GDM1 (cell line): ENCODE measurements around the gene IFITM5.
"Not testable (repeated sequence)": the region's sequence is repeated elsewhere in the genome, so short reads cannot be mapped to it uniquely, and the experiment has no call there.

Experiments
- DNase-seq: peaks from one replicate; lab custom pipeline; 2025; lab: John Stamatoyannopoulos, UW

Gene IFITM5

GRCh38 chr11:295351-296170, 3.8 kb downstream of the IFITM5 start:
- DNase-seq, result no peak

- DNase-seq, result no peak
Observed at GRCh38 chr11:294780-295179, 4.5 kb downstream of the IFITM5 start.

DNA sequence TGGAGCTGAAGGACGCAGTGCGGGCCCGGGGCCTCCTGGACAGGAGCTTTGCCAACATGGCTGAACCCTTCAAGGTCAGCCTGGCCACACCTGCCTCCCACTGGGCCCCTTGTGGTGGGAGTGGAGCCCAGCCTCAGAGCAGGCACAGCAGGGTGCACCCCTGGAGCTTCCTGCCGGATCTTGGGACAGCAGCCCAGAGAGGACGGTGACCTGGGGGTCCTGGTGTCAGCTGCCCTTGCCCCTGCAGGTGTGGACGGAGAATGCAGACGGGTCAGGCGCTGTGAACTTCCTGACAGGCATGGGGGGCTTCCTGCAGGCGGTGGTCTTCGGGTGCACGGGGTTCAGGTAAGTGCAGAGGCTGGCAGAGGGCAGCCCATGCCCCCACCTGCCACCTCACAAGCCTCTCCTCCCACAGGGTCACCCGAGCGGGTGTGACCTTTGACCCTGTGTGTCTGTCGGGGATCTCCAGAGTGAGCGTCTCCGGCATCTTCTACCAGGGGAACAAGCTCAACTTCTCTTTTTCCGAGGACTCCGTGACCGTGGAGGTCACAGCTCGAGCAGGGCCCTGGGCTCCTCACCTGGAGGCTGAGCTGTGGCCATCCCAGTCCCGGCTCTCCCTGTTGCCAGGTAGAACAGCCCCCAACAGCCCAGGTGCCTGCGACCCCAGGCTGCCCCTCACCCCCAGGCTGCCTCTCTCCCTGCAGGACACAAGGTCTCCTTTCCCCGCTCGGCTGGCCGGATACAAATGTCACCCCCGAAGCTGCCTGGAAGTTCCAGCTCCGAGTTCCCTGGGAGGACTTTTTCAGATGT, 5.3 kb downstream of the IFITM5 start:
- DNase-seq, result no peak

GRCh38 chr11:293271-293851, 6.0 kb downstream of the IFITM5 start:
- no peak for DNase-seq

- no peak for DNase-seq
Observed at GRCh38 chr11:292211-293121, 6.9 kb downstream of the IFITM5 start.

GRCh38 chr11:291281-292210, 7.8 kb downstream of the IFITM5 start:
- no peak for DNase-seq

GRCh38 chr11:290621-291231, 8.6 kb downstream of the IFITM5 start:
- no peak for DNase-seq

DNA sequence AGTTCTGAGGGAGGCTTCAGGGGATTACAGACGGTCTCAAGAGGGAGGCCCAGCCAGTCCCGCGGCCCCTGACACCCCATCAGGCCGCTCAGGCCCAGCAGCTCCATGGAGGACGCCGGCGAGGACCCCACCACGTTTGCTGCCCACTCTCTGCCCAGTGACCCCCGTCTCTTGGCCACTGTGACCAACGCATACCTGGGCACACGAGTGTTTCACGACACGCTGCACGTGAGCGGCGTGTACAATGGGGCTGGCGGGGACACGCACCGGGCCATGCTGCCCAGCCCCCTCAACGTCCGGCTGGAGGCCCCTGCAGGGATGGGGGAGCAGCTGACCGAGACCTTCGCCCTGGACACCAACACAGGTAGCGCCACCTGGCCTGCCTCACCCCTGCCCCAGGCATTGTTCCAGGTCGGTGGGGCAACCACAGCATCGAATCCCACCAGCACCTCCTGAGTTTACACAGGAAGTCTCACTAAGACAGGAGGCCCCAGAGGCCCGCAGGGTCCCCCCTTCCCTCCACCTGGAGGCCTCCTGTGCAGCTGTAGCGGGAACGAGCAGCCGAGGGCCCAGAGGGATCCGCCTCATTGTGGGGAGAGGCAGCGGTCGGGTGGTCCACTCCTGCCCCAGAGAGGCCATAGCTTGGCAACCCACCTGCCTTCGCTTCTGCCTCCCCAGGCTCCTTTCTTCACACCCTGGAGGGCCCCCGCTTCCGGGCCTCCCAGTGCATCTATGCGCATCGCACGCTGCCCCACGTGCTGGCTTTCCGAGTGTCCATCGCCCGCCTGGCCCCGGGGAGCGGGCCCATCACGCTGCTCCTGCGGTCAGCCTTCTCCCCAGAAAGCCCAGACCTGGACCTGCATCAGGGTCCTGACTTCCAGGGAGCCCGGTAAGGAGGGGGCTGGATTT, 9.4 kb downstream of the IFITM5 start:
- DNase-seq, result no peak

- DNase-seq, result no peak
Observed at GRCh38 chr11:289398-289711, 10.0 kb downstream of the IFITM5 start.

GRCh38 chr11:288478-289397, 10.6 kb downstream of the IFITM5 start, which contains the start of gene PGGHG:
PGGHG (plus strand) TSS chr11:289126; CDS start chr11:289817, 691 bp downstream.
- peak; percentile 55 for DNase-seq

DNA sequence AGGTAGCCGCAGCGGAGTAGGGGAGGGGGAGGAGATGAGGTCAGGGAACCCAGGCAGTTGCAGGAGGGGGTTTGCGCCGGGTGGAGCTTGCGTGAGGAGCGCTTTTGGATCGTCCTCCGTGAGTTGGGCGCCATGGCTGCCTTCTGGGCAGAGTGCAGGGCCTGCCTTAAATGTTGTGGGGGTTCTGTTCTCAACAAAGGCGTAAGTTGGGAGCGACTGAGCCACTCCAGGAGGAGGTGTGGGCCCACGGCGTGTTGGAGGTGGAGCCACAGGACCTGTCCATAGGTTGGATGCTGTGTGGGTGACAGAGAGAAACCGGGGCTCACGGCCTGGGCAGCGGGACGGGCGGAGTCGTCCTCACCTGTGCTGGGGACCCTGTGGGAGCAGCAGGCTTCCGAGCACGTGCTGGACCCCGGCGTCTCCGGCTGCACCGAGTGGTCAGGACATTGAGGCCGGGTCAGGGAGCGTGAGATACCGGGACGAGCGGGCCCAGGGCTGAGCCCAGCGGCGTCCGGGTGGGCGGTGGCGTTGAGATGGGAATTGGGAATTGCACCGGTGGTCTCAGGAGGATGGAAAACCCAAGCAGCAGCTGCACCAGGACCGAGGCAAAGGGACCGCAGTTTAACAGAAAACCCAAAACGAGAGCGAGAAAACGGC, 11.4 kb downstream of the IFITM5 start:
- DNase-seq, result no peak

DNA sequence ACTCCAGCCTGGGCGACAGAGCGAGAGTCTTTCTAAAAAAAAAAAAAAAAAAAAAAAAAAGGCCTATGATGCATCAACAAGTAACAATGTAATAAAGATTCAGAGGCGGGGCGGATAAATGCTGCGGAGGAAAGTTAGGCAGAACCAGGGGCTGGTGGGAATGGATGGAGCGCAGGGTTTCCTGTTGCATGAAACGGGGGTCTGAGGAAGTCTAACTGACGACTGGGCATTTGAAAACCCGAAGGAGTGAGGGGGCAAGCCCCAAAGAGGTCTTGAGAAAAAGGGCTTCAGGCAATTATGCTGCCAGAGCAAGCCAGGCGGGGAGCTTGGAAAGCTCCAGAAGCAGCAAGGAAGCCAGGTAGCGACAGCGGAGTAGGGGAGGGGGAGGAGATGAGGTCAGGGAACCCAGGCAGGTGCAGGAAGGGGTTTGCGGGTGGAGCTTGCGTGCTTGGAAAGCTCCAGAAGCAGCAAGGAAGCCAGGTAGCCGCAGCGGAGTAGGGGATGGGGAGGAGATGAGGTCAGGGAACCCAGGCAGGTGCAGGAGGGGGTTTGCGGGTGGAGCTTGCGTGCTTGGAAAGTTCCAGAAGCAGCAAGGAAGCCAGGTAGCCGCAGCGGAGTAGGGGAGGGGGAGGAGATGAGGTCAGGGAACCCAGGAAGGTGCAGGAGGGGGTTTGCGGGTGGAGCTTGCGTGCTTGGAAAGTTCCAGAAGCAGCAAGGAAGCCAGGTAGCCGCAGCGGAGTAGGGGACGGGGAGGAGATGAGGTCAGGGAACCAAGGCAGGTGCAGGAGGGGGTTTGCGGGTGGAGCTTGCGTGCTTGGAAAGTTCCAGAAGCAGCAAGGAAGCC, 12.1 kb downstream of the IFITM5 start:
- DNase-seq, result not testable (repeated sequence)

GRCh38 chr11:285894-286220, 13.5 kb downstream of the IFITM5 start:
- no peak for DNase-seq

- no peak for DNase-seq
Observed at GRCh38 chr11:285021-285893, 14.1 kb downstream of the IFITM5 start.

DNA sequence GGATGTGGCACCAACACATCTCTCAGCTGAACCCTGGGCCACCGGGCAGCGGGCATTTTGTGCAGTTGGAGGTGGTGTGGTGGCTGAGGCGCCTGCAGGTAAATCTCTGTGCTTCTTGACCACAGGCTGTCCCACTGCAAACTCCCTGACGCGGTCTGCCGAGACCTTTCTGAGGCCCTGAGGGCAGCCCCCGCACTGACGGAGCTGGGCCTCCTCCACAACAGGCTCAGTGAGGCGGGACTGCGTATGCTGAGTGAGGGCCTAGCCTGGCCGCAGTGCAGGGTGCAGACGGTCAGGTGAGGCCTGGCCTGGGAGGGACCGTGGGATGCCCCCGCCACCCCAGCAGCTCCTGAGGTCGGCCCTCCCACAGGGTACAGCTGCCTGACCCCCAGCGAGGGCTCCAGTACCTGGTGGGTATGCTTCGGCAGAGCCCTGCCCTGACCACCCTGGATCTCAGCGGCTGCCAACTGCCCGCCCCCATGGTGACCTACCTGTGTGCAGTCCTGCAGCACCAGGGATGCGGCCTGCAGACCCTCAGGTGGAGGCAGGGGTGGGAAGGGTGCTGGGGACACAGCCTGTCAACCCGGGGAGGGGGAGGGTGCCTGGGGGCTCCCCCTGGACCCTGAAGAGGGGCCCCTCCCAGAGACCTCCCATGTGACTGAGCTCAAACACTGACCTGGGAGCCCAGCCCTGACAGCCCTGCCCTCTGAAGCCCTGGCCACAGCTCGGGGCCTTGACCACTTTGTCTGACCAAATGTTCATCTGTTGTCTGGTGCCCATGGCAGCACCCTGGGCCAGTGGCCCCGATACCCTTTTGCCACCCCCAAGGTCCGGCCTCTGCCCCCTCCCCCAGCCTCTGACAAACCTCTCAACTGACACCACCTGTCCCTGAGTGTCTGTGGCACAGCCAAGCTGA, 15.0 kb downstream of the IFITM5 start:
- no peak for DNase-seq
